GM12801 (cell line): ENCODE data around the gene B3GNT8.

Source experiments
- CTCF ChIP-seq: IDR thresholded peaks from one replicate; pipeline ENCODE4 v1.5.1; 2011; ENCODE audit warnings: control low read depth; ENCODE audit not compliant: insufficient read length; ENCODE audit errors: extremely low read depth

Gene B3GNT8

GRCh38 chr19:41426952-41427646, at the start of gene B3GNT8:
B3GNT8 (minus strand) TSS chr19:41427374; CDS start chr19:41426778, 596 bp downstream.
- TF ChIP-seq CTCF, result no peak

DNA sequence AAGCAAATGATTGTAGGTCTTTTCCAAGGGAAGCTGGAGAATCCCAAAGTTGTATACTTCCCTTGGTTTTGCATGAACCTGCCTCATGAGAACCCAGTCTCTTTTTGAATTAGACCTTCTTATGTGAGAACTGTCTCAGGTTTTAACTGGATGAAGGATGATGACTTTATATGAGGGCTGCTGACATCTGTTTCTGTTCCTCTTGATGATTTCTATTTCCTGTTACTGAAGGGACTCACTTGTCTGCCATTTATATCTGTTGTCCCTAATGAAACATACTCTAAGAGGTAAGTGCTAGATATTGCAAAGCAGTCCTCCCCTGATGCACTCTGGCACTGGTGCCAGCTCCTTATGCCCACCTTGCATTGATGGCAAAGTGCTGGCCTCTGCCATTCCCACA, 49.4 kb upstream of the B3GNT8 start:
- TF ChIP-seq CTCF, result no peak

DNA sequence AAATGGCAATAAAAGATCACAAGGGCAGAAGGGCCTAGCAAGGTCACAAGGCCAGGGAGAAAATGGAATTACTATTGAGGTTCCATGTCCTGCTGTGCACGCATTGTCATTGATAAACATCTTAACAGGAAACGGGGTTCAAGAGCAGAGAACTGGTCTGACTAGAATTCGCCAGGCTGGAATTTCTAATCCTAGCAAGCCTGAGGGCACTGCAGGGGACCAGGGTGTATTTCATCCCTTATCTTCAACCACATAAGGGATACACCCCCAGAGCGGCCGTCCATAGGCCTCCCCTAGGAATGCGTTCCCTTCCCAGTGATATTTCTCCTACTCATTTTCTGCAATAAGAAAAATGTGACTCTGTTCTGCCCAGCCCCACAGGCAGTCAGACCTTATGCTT, 35.3 kb upstream of the B3GNT8 start:
- TF ChIP-seq CTCF, result no peak

GRCh38 chr19:41457241-41457640, 30.1 kb upstream of the B3GNT8 start:
- TF ChIP-seq CTCF, result no peak

- no peak for TF ChIP-seq CTCF
These were observed 29.3 kb upstream of the B3GNT8 start for GRCh38 chr19:41456342-41456918.

DNA sequence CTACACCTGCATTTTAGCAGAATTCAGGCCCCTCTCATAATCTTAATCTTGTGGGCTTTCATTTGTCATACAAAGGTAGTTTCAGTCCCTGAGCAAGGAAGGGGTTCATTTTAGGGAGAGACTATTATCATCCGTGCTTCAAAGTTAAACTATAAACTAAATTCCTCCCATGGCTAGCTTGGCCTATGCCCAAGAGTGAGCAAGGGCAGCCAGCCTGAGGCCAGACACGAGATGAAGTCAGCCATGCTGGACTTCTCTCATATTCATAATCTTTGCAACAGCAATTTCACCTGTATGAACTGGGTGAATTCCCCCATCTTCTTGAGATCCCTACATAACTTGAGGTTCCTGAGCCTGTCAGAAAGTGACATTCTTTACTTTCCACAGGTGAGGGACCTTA, 28.8 kb upstream of the B3GNT8 start:
- TF ChIP-seq CTCF, result no peak

DNA sequence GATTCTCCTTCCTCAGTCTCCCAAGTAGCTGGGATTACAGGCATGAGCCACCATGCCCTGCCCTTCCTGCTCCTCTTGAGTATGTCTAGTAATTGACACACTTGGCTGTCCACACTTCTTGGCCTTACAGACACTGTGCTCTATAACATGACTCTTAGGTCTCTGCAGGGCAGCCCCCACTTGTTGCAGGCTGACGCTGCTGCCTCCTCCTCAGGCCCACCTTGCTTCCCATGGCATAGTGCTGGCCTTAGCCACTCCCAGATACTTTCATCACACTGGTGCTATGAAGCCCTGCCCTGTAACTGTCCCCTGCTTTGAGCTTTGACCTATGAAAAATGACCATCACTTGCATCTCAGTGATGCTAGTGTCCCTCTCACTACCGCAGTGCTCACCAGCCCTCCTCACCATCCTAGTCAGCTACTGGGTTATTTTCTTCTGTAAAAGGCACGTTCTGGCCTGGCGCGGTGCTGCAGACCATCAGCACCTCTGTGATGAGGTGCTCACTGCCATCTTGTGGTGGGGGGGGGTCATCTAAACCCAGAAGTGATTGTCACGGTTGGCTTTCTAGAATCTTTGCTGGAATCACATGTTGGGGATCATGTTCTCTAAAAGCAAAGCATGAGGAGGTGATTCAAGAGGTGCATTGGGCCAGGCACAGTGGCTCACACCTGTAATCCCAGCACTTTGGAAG, 25.6 kb upstream of the B3GNT8 start:
- no peak for TF ChIP-seq CTCF
